HFFc6 (cell line): Measurements from ENCODE around the gene ALX4. TPM values are rescaled to one million over a fixed set of nuclear protein-coding genes. Genes with fewer than 3 reads are reported as not detected.
A peak's percentile ranks its signal among the peaks of the same experiment; 100 is the strongest.

Experiments
- DNase-seq: peaks from one replicate; pipeline ENCODE4 v3.0.0-alpha.2; 2018
- H3K27ac Mint-ChIP-seq: 2 replicates; pipeline ENCODE4 v1.8.0; 2020; ENCODE audit warnings: mild to moderate bottlenecking, mixed read lengths
- H3K27me3 Mint-ChIP-seq: 2 replicates; pipeline ENCODE4 v1.8.0; 2021; ENCODE audit warnings: mild to moderate bottlenecking, moderate library complexity, mixed read lengths; ENCODE audit not compliant: insufficient read depth
- H3K36me3 Mint-ChIP-seq: 2 replicates; pipeline ENCODE4 v1.8.0; 2021; ENCODE audit warnings: low read depth, mixed read lengths
- H3K4me1 Mint-ChIP-seq: 2 replicates; pipeline ENCODE4 v1.8.0; 2020; ENCODE audit warnings: low read depth, mixed read lengths
- H3K4me3 Mint-ChIP-seq: 2 replicates; pipeline ENCODE4 v1.8.0; 2020; ENCODE audit warnings: mild to moderate bottlenecking, moderate library complexity, mixed read lengths
- H3K9me3 Mint-ChIP-seq: 2 replicates; pipeline ENCODE4 v1.8.0; 2020; ENCODE audit warnings: mild to moderate bottlenecking, mixed read lengths
- CTCF ChIP-seq: fragments of 200-600 bp; sonication (generic); IDR thresholded peaks from 2 replicates; pipeline ENCODE4 v1.5.0; 2021; ENCODE audit warnings: antibody characterized with exemption, mild to moderate bottlenecking
- total RNA-seq, 6 experiments: library from RNA; stranded (reverse); fragmentation: NEBNext Ultra II Directional; extraction: Animal tissue kit (Norgen Biotek cat#: 25700); gene quantifications; 2 replicates in 1 of 6; 3 replicates in 5 of 6; pipeline ENCODE4 v1.2.3, GENCODE V29; 2021

Gene ALX4
- total RNA-seq, 6 experiments from 2014 or later: 0.02 to 0.13 (median 0.06) TPM

GRCh38 chr11:44229624-44230023 lies 80.3 kb downstream of the ALX4 start:
- H3K9me3 Mint-ChIP-seq: no peaks in the 10 kb centered on the region
- H3K27me3 Mint-ChIP-seq: no peaks in the 10 kb centered on the region; the same call in 1 of the 2 replicates
- H3K4me1 Mint-ChIP-seq: peaks cover 32% of the 10 kb centered on the region
- peak overlapping the region; percentile 14; the same call in 1 of the 2 replicates for H3K4me3 Mint-ChIP-seq
- peak overlapping the region; percentile 48; the same call in 1 of the 2 replicates for H3K27ac Mint-ChIP-seq
- no peak for TF ChIP-seq CTCF
- DNase-seq: peak; percentile 45
- H3K36me3 Mint-ChIP-seq: no peaks in the 10 kb centered on the region; the same call in 1 of the 2 replicates

- H3K4me1 Mint-ChIP-seq: peaks cover 36% of the 10 kb centered on the region
- no peak for DNase-seq
- no peaks in the 10 kb centered on the region for H3K9me3 Mint-ChIP-seq
- H3K27ac Mint-ChIP-seq: peak overlapping the region; percentile 48
- no peak overlapping the region for H3K4me3 Mint-ChIP-seq
- no peaks in the 10 kb centered on the region; the same call in 1 of the 2 replicates for H3K36me3 Mint-ChIP-seq
- TF ChIP-seq CTCF: no peak
- no peaks in the 10 kb centered on the region; the same call in 1 of the 2 replicates for H3K27me3 Mint-ChIP-seq
Measured at GRCh38 chr11:44229098-44229497, 80.8 kb downstream of the ALX4 start.

DNA sequence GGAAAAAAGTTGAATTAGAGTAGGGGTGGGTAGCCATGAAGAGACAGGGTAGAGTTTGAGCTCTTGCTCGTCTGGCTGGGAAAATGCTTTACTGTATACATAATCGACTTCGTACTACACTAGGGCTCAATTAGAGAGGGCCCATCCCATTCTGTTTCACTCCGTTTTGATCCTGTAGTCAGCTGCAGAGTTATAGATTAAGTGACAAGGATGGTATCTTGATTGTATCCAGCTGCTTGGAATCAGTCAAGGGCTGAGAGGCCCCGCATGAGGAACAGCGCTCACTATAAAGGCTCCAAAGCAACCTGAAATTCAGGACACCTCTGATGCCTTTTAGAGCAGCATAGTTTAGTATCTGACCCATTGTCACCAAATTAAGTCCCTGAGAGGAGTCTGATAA lies 81.6 kb downstream of the ALX4 start:
- H3K27me3 Mint-ChIP-seq: no peaks in the 10 kb centered on the region; the same call in 1 of the 2 replicates
- TF ChIP-seq CTCF: no peak
- no peak overlapping the region for H3K4me3 Mint-ChIP-seq
- no peak overlapping the region for H3K27ac Mint-ChIP-seq
- no peaks in the 10 kb centered on the region for H3K9me3 Mint-ChIP-seq
- no peaks in the 10 kb centered on the region; the same call in 1 of the 2 replicates for H3K36me3 Mint-ChIP-seq
- H3K4me1 Mint-ChIP-seq: peaks cover 43% of the 10 kb centered on the region
- DNase-seq: no peak

DNA sequence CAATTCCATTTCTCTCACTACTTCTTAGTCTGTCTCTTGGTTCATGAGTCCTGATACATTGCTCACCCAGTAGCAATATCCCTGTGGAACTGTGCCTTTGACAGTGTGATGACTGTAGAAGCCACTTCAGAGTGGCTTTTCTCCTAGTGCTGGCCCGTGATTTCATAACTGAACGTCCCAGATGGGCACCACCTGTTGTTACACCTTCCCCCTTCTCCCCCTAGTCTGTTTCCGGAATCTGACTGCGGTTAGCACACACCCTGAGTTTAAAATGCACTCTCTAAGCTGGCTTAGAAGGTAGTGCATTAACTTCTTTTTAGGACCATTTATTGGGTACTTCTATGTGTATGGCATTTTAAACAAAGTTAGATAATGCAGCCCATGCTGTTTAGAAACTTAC lies 83.0 kb downstream of the ALX4 start:
- Mint-ChIP-seq H3K4me1 (peaks cover 57% of the 10 kb centered on the region), H3K27ac (no peak overlapping the region), H3K4me3 (no peak overlapping the region), H3K36me3 (no peaks in the 10 kb centered on the region; the same call in 1 of the 2 replicates), H3K27me3 (no peaks in the 10 kb centered on the region; the same call in none of the 2 replicates), H3K9me3 (no peaks in the 10 kb centered on the region)
- no peak for TF ChIP-seq CTCF
- DNase-seq: no peak

GRCh38 chr11:44226490-44226889 lies 83.4 kb downstream of the ALX4 start:
- H3K4me3 Mint-ChIP-seq: no peak overlapping the region
- H3K4me1 Mint-ChIP-seq: peaks cover 62% of the 10 kb centered on the region
- DNase-seq: no peak
- no peak for TF ChIP-seq CTCF
- no peaks in the 10 kb centered on the region for H3K9me3 Mint-ChIP-seq
- H3K27me3 Mint-ChIP-seq: no peaks in the 10 kb centered on the region; the same call in none of the 2 replicates
- no peaks in the 10 kb centered on the region; the same call in 1 of the 2 replicates for H3K36me3 Mint-ChIP-seq
- H3K27ac Mint-ChIP-seq: no peak overlapping the region
